ENCODE data around the gene TACR2.
A peak's percentile ranks its signal among the peaks of the same experiment; 100 is the strongest.

Gene TACR2

GRCh38 chr10:69403066-69403465 lies 13.7 kb downstream of the TACR2 start:
- no peak for DNase-seq (ENCODE audit: low read depth in 2 of 2)

GRCh38 chr10:69402386-69402785 lies 14.3 kb downstream of the TACR2 start:
- DNase-seq (ENCODE audit: low read depth in 2 of 2) = no peak

- no peak for DNase-seq (ENCODE audit: low read depth in 2 of 2)
Observed at GRCh38 chr10:69401416-69401815, 15.3 kb downstream of the TACR2 start.

- no peak for DNase-seq (ENCODE audit: low read depth in 2 of 2)
Observed at GRCh38 chr10:69400936-69401335, 15.8 kb downstream of the TACR2 start.

- no peak for DNase-seq (ENCODE audit: low read depth in 2 of 2)
Observed at GRCh38 chr10:69398466-69398865, 18.3 kb downstream of the TACR2 start.

GRCh38 chr10:69397972-69398371 lies 18.7 kb downstream of the TACR2 start:
- no peak for DNase-seq (ENCODE audit: low read depth in 2 of 2)

- DNase-seq (ENCODE audit: low read depth in 2 of 2) = no peak
Observed at GRCh38 chr10:69394020-69394419, 22.7 kb downstream of the TACR2 start.

GRCh38 chr10:69392481-69393000 lies 24.2 kb downstream of the TACR2 start:
- DNase-seq (ENCODE audit: low read depth in 2 of 2) = peak; percentile 66 to 68

- DNase-seq (ENCODE audit: low read depth in 2 of 2) = no peak
Observed at GRCh38 chr10:69391158-69391557, 25.6 kb downstream of the TACR2 start.

GRCh38 chr10:69389827-69390490 lies 26.8 kb downstream of the TACR2 start:
- no peak for DNase-seq (ENCODE audit: low read depth in 2 of 2)

GRCh38 chr10:69388488-69388887 lies 28.2 kb downstream of the TACR2 start:
- DNase-seq (ENCODE audit: low read depth in 2 of 2) = no peak

GRCh38 chr10:69387500-69387899 lies 29.2 kb downstream of the TACR2 start:
- no peak for DNase-seq (ENCODE audit: low read depth in 2 of 2)

GRCh38 chr10:69385454-69386350 lies 31.0 kb downstream of the TACR2 start:
- DNase-seq (ENCODE audit: low read depth in 2 of 2) = no peak

- no peak for DNase-seq (ENCODE audit: low read depth in 2 of 2)
Observed at GRCh38 chr10:69384320-69384719, 32.4 kb downstream of the TACR2 start.

- no peak for DNase-seq (ENCODE audit: low read depth in 2 of 2)
Observed at GRCh38 chr10:69383558-69383957, 33.2 kb downstream of the TACR2 start.

- no peak for DNase-seq (ENCODE audit: low read depth in 2 of 2)
Observed at GRCh38 chr10:69382382-69383117, 34.2 kb downstream of the TACR2 start.

- no peak for DNase-seq (ENCODE audit: low read depth in 2 of 2)
Observed at GRCh38 chr10:69379800-69380199, 36.9 kb downstream of the TACR2 start.

GRCh38 chr10:69377933-69378332 lies 38.8 kb downstream of the TACR2 start:
- DNase-seq (ENCODE audit: low read depth in 2 of 2) = no peak

- no peak for DNase-seq (ENCODE audit: low read depth in 2 of 2)
Observed at GRCh38 chr10:69377191-69377590, 39.5 kb downstream of the TACR2 start.

GRCh38 chr10:69376662-69377061 lies 40.1 kb downstream of the TACR2 start:
- DNase-seq (ENCODE audit: low read depth in 2 of 2) = no peak

GRCh38 chr10:69375307-69376151 lies 41.2 kb downstream of the TACR2 start:
- no peak for DNase-seq (ENCODE audit: low read depth in 2 of 2)

Data from stimulated activated CD8-positive, alpha-beta memory T cell treated with anti-CD3 and anti-CD28 coated beads, Interleukin-2, amount 100 ng/mL, for 48 hours (primary cell).